A549 (cell line): ENCODE results near the gene GRIA1. TPM values are rescaled to one million over a fixed set of nuclear protein-coding genes. Genes with fewer than 3 reads are reported as not detected.

Experiments used
- ATAC-seq, 2 experiments: fragments of 200-7000 bp in 1 of 2; fragments of >200 bp in 1 of 2; cut with Nextera tagmentation in 1 of 2; cut with Tn5 transposase in 1 of 2; 3 replicates each; pipeline versions ENCODE4 v1.8.0 to v1.9.1; 2018 to 2020; ENCODE audit warnings: mild to moderate bottlenecking in 1 of 2, moderate library complexity in 1 of 2
- CTCF ChIA-PET: fragments of 300-600 bp; sonication (Branson Sonifier 250); formaldehyde crosslinking; extraction: SDS; loops from one replicate; lab custom pipeline; 2021; ENCODE audit warnings: antibody characterized with exemption, inconsistent platforms; lab: Yijun Ruan, JAX
- POLR2A ChIA-PET: fragments of 350-600 bp; formaldehyde crosslinking; extraction: SDS; loops from one replicate; lab custom pipeline; 2021; ENCODE audit warnings: antibody characterized with exemption, inconsistent platforms; lab: Yijun Ruan, JAX
- DNase-seq, 2 experiments: peaks; one replicate each; pipeline versions ENCODE4 v3.0.0 to v3.0.0-alpha.2; 2011 to 2016; ENCODE audit warnings: low read depth in 1 of 2, low spot score in 1 of 2
- FAIRE-seq: peaks from 2 replicates; lab custom pipeline; 2011; peaks lifted over from hg19 to GRCh38; lab: Jason Lieb, UNC
- H3K27ac ChIP-seq, 2 experiments: fragments of >200 bp; sonication (Bioruptor Twin); formaldehyde crosslinking; 3 replicates each; pipeline ENCODE4 v1.5.1; 2016 to 2017
- H3K4me1 ChIP-seq: fragments of >200 bp; sonication (Bioruptor Twin); formaldehyde crosslinking; 3 replicates; pipeline ENCODE4 v1.6.1; 2016
- H3K4me2 ChIP-seq: fragments of >200 bp; sonication (Bioruptor Twin); formaldehyde crosslinking; 3 replicates; pipeline ENCODE4 v1.6.1; 2016
- H3K4me3 ChIP-seq: fragments of >200 bp; sonication (Bioruptor Twin); formaldehyde crosslinking; 3 replicates; pipeline ENCODE4 v1.5.1; 2016
- H3K9me3 ChIP-seq: fragments of >200 bp; sonication (Bioruptor Twin); formaldehyde crosslinking; 3 replicates; pipeline ENCODE4 v1.6.1; 2016
- ATOH8 ChIP-seq: fragments of 250-450 bp; sonication (Bioruptor Pico); IDR thresholded peaks from 2 replicates; pipeline ENCODE4 v1.5.0; 2020; ENCODE audit warnings: low read depth, mild to moderate bottlenecking, moderate library complexity
- CBX8 ChIP-seq: fragments of 200-600 bp; sonication (generic); IDR thresholded peaks from 2 replicates; pipeline ENCODE4 v1.6.1; 2016
- CEBPB ChIP-seq, 2 experiments: fragments of >200 bp in 1 of 2; sonication (Bioruptor Twin) in 1 of 2; formaldehyde crosslinking in 1 of 2; IDR thresholded peaks; 2 replicates each; pipeline ENCODE4 v1.6.1; 2012 to 2016
- CHD4 ChIP-seq: fragments of 200-600 bp; sonication (generic); IDR thresholded peaks from 2 replicates; pipeline ENCODE4 v1.6.1; 2016; ENCODE audit warnings: antibody characterized with exemption, mild to moderate bottlenecking, borderline replicate concordance
- EHF ChIP-seq: fragments of 250-450 bp; sonication (Bioruptor Pico); IDR thresholded peaks from 2 replicates; pipeline ENCODE4 v1.5.0; 2020; ENCODE audit warnings: mild to moderate bottlenecking
- EP300 ChIP-seq, 2 experiments: fragments of >200 bp; sonication (Bioruptor Twin); formaldehyde crosslinking; IDR thresholded peaks; 2 replicates in 1 of 2; 3 replicates in 1 of 2; pipeline ENCODE4 v1.6.1; 2016 to 2017
- FOSB ChIP-seq: fragments of 250-450 bp; sonication (Bioruptor Pico); IDR thresholded peaks from 2 replicates; pipeline ENCODE4 v1.5.0; 2020; ENCODE audit warnings: mild to moderate bottlenecking, moderate library complexity
- FOXS1 ChIP-seq: fragments of 250-450 bp; sonication (Bioruptor Pico); IDR thresholded peaks from 2 replicates; pipeline ENCODE4 v1.5.0; 2020; ENCODE audit warnings: mild to moderate bottlenecking, moderate library complexity
- GATA3 ChIP-seq: IDR thresholded peaks from 2 replicates; pipeline ENCODE4 v1.6.1; 2012; ENCODE audit warnings: borderline replicate concordance
- HOXB13 ChIP-seq: fragments of 250-450 bp; sonication (Bioruptor Pico); IDR thresholded peaks from 2 replicates; pipeline ENCODE4 v1.5.0; 2020; ENCODE audit warnings: low read depth, mild to moderate bottlenecking, moderate library complexity
- JUN ChIP-seq, 2 experiments: fragments of >200 bp; sonication (Bioruptor Twin); formaldehyde crosslinking; IDR thresholded peaks; 2 replicates in 1 of 2; 3 replicates in 1 of 2; pipeline ENCODE4 v1.6.1; 2016 to 2017
- KDM5A ChIP-seq: fragments of 200-600 bp; sonication (generic); IDR thresholded peaks from 2 replicates; pipeline ENCODE4 v1.6.1; 2016; ENCODE audit warnings: antibody characterized with exemption, mild to moderate bottlenecking
- MAX ChIP-seq: IDR thresholded peaks from 2 replicates; pipeline ENCODE4 v1.6.1; 2012
- NPAS2 ChIP-seq: fragments of 250-450 bp; sonication (Bioruptor Pico); IDR thresholded peaks from 2 replicates; pipeline ENCODE4 v1.8.0; 2022; ENCODE audit warnings: mild to moderate bottlenecking, moderate library complexity, borderline replicate concordance
- PHF8 ChIP-seq: fragments of 200-600 bp; sonication (generic); IDR thresholded peaks from 2 replicates; pipeline ENCODE4 v1.6.1; 2016; ENCODE audit warnings: low read depth, mild to moderate bottlenecking, antibody characterized with exemption, moderate library complexity, borderline replicate concordance
- POLR2A ChIP-seq: IDR thresholded peaks from 2 replicates; pipeline ENCODE4 v1.6.1; 2012; ENCODE audit warnings: mild to moderate bottlenecking, low read length
- POLR2AphosphoS2 ChIP-seq: conservative IDR thresholded peaks from 2 replicates; pipeline ENCODE4 v1.6.1; 2012; ENCODE audit warnings: low read length, improper control_type of control experiment, inconsistent platforms
- RAD21 ChIP-seq, 2 experiments: fragments of >200 bp in 1 of 2; sonication (Bioruptor Twin) in 1 of 2; formaldehyde crosslinking in 1 of 2; IDR thresholded peaks in 1 of 2; conservative IDR thresholded peaks in 1 of 2; 2 replicates in 1 of 2; 3 replicates in 1 of 2; pipeline ENCODE4 v1.6.1; 2012 to 2018; ENCODE audit warnings: inconsistent platforms in 1 of 2
- ZFP36 ChIP-seq: fragments of 450-650 bp; IDR thresholded peaks from 2 replicates; pipeline ENCODE4 v1.6.1; 2014; ENCODE audit warnings: borderline replicate concordance; ENCODE audit not compliant: partially characterized antibody
- WGBS: methylation state at CpG from one replicate; pipeline ENCODE4 v1.1.6; 2017; ENCODE audit errors: missing lambda C conversion rate; 5-methylcytosine and 5-hydroxymethylcytosine counted together
- polyA plus RNA-seq, 4 experiments: library from polyadenylated mRNA; depleted of rRNA in 3 of 4; stranded (reverse); fragments of >200 nt; fragmentation: RNase III in 1 of 4; extraction: RNeasy Plus Mini Kit Qiagen cat#74134 plus additional on column Dnase treatment in 1 of 4; gene quantifications; 2 replicates in 3 of 4; 3 replicates in 1 of 4; pipeline ENCODE4 v1.2.3, GENCODE V29; 2011 to 2017
- TF ChIP-seq, protein P1 (sequence below): fragments of 200-600 bp; sonication (generic); IDR thresholded peaks from 2 replicates; pipeline ENCODE4 v1.6.1; 2016; ENCODE audit warnings: antibody characterized with exemption, mild to moderate bottlenecking, moderate library complexity
- TF ChIP-seq, protein P2 (sequence below): fragments of 150-350 bp; IDR thresholded peaks from 2 replicates; pipeline ENCODE4 v1.6.1; 2014; ENCODE audit warnings: low read depth, mild to moderate bottlenecking, low read length

GRIA1 gene
- polyA plus RNA-seq, 2 of the 4 experiments (the other 2 are of a cell fraction) = not detected

DNA sequence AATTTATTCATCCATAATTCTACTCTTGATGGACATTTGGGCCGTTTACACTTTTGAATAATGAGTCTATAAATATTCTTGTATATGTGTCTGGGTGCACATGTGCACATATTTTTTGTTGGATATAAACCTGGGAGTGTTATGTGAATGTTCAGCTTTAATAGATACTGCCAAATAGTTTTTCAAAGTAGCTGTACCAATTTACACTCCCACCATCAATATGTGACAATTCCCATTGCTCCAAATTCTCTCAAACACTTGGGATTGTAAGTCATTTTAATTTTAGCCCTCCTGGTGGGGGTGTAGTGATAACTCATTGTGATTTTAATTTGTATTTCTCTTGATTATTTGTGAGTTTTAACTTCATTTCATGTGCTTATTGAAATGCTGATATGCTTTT lies 114.9 kb downstream of the GRIA1 start:
- CTCF ChIA-PET = no interaction called here
- no peak overlapping the region for H3K4me3 ChIP-seq
- FAIRE-seq (no peak), DNase-seq (no peak), ATAC-seq (no peak)
- POLR2A ChIA-PET = no interaction called here
- no peaks in the 10 kb centered on the region for H3K4me1 ChIP-seq
- WGBS = 0% methylated on average over 1 of the region's 1 CpG
- H3K4me2 ChIP-seq = no peak overlapping the region
- no peak overlapping the region for H3K27ac ChIP-seq
- no peaks in the 10 kb centered on the region for H3K9me3 ChIP-seq
- TF ChIP-seq PHF8 (no peak), FOXS1 (CRISPR knock-in tag) (no peak), CHD4 (no peak), KDM5A (no peak), EHF (CRISPR knock-in tag) (no peak), GATA3 (no peak), RAD21 (conservative IDR thresholded peaks at IDR 0.05 in 1 of 2, IDR thresholded peaks at IDR 0.05 in 1 of 2) (no peak), POLR2A (no peak), EP300 (IDR thresholded peaks at IDR 0.05) (no peak), ZFP36 (no peak), POLR2AphosphoS2 (no peak)

GRCh38 chr5:153610009-153610408 lies 119.5 kb downstream of the GRIA1 start:
- no peak overlapping the region for H3K4me3 ChIP-seq
- ATAC-seq (no peak), DNase-seq (no peak), FAIRE-seq (no peak)
- TF ChIP-seq HOXB13 (CRISPR knock-in tag) = no peak
- H3K9me3 ChIP-seq = no peaks in the 10 kb centered on the region
- CTCF ChIA-PET = no interaction called here
- no peaks in the 10 kb centered on the region for H3K4me1 ChIP-seq
- H3K27ac ChIP-seq = no peak overlapping the region
- POLR2A ChIA-PET = no interaction called here
- no peak overlapping the region for H3K4me2 ChIP-seq

DNA sequence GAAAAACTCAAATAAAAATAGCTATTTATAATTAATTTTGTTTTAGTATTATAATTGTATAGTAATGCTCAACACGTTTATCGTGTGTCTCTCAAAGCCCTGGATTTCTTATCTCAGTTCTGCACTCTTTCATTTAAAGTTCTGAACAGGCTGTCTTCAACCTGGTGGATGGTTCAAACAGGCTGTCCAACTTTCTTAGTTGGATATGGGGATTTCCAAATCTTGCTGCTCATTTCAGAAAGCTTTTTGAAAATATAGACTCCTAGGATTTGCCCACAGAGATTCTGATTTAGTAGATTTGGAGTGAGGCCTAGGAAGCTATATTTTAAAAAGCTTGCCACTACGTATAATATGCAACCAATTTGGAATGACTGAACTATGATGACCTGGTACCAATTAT lies 120.3 kb downstream of the GRIA1 start:
- Histone ChIP-seq H3K4me2 (no peak overlapping the region), H3K27ac (no peak overlapping the region), H3K9me3 (no peaks in the 10 kb centered on the region), H3K4me3 (no peak overlapping the region), H3K4me1 (no peaks in the 10 kb centered on the region)
- CTCF ChIA-PET = no interaction called here
- WGBS = 40% methylated on average over 3 of the region's 3 CpGs
- FAIRE-seq (no peak), DNase-seq (no peak)
- no peak for TF ChIP-seq FOSB (CRISPR knock-in tag)
- no peak for TF ChIP-seq JUN (IDR thresholded peaks at IDR 0.05)
- TF ChIP-seq NPAS2 (CRISPR knock-in tag) = no peak
- TF ChIP-seq CBX8 = no peak
- TF ChIP-seq POLR2AphosphoS2 = no peak
- TF ChIP-seq EHF (CRISPR knock-in tag) = no peak
- TF ChIP-seq, protein P1, sequence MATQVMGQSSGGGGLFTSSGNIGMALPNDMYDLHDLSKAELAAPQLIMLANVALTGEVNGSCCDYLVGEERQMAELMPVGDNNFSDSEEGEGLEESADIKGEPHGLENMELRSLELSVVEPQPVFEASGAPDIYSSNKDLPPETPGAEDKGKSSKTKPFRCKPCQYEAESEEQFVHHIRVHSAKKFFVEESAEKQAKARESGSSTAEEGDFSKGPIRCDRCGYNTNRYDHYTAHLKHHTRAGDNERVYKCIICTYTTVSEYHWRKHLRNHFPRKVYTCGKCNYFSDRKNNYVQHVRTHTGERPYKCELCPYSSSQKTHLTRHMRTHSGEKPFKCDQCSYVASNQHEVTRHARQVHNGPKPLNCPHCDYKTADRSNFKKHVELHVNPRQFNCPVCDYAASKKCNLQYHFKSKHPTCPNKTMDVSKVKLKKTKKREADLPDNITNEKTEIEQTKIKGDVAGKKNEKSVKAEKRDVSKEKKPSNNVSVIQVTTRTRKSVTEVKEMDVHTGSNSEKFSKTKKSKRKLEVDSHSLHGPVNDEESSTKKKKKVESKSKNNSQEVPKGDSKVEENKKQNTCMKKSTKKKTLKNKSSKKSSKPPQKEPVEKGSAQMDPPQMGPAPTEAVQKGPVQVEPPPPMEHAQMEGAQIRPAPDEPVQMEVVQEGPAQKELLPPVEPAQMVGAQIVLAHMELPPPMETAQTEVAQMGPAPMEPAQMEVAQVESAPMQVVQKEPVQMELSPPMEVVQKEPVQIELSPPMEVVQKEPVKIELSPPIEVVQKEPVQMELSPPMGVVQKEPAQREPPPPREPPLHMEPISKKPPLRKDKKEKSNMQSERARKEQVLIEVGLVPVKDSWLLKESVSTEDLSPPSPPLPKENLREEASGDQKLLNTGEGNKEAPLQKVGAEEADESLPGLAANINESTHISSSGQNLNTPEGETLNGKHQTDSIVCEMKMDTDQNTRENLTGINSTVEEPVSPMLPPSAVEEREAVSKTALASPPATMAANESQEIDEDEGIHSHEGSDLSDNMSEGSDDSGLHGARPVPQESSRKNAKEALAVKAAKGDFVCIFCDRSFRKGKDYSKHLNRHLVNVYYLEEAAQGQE = no peak
- TF ChIP-seq CEBPB (IDR thresholded peaks at IDR 0.05) = no peak
- TF ChIP-seq, all 56 proteins: peak for 0
- POLR2A ChIA-PET = no interaction called here
- ATAC-seq = no peak

GRCh38 chr5:153613144-153613543 lies 122.7 kb downstream of the GRIA1 start:
- no peaks in the 10 kb centered on the region for H3K9me3 ChIP-seq
- FAIRE-seq (no peak), ATAC-seq (no peak), DNase-seq (no peak)
- WGBS = 54% methylated on average over 2 of the region's 2 CpGs
- H3K4me2 ChIP-seq = no peak overlapping the region
- no peak overlapping the region for H3K27ac ChIP-seq
- no peak overlapping the region for H3K4me3 ChIP-seq
- TF ChIP-seq ATOH8 (CRISPR knock-in tag) = no peak
- TF ChIP-seq KDM5A = no peak
- no peak for TF ChIP-seq MAX
- TF ChIP-seq, protein P2, sequence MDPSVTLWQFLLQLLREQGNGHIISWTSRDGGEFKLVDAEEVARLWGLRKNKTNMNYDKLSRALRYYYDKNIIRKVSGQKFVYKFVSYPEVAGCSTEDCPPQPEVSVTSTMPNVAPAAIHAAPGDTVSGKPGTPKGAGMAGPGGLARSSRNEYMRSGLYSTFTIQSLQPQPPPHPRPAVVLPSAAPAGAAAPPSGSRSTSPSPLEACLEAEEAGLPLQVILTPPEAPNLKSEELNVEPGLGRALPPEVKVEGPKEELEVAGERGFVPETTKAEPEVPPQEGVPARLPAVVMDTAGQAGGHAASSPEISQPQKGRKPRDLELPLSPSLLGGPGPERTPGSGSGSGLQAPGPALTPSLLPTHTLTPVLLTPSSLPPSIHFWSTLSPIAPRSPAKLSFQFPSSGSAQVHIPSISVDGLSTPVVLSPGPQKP = no peak
- no peaks in the 10 kb centered on the region for H3K4me1 ChIP-seq
- ChIA-PET CTCF (no interaction called here), POLR2A (no interaction called here)
